Peyer's patch (tissue), 4 donors: ENCODE results near the gene LRRTM3.

Experiments used
- POLR2A ChIP-seq, 2 donors: fragments of 450-650 bp; IDR thresholded peaks; one replicate each; pipeline ENCODE4 v1.5.1; 2017; ENCODE audit warnings: antibody characterized with exemption in 2 of 2, mild to moderate bottlenecking in 2 of 2, moderate library complexity in 2 of 2
- TF ChIP-seq, protein P1 (sequence below), 6 experiments: fragments of 450-650 bp in 4 of 6; fragments of 200-600 bp in 2 of 6; sonication (generic) in 1 of 6; IDR thresholded peaks; one replicate each; pipeline ENCODE4 v1.5.1; 2017 to 2019; ENCODE audit warnings: antibody characterized with exemption in 6 of 6, mild to moderate bottlenecking in 3 of 6, moderate library complexity in 1 of 6

DNA sequence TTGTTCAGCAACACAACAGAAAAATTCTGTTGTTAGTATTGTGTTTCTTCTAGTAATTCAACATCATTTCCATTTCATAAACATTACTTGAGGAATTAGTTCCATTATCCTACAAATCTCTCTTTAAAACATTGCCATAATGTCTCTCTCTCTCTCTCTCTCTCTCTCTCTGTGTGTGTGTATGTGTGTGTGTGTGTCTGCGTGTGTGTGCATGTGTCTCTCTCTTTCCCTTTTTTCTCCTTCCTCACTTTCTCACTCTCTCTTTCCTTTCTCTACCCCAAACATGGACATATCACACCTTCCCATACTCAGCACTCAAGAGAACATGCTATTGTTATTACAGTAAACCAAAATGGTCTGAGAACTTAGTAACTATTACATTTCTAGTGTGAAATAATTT lies 16.6 kb downstream of the LRRTM3 start:
- no peak for TF ChIP-seq POLR2A (IDR thresholded peaks at IDR 0.05)
- TF ChIP-seq, protein P1, sequence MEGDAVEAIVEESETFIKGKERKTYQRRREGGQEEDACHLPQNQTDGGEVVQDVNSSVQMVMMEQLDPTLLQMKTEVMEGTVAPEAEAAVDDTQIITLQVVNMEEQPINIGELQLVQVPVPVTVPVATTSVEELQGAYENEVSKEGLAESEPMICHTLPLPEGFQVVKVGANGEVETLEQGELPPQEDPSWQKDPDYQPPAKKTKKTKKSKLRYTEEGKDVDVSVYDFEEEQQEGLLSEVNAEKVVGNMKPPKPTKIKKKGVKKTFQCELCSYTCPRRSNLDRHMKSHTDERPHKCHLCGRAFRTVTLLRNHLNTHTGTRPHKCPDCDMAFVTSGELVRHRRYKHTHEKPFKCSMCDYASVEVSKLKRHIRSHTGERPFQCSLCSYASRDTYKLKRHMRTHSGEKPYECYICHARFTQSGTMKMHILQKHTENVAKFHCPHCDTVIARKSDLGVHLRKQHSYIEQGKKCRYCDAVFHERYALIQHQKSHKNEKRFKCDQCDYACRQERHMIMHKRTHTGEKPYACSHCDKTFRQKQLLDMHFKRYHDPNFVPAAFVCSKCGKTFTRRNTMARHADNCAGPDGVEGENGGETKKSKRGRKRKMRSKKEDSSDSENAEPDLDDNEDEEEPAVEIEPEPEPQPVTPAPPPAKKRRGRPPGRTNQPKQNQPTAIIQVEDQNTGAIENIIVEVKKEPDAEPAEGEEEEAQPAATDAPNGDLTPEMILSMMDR (IDR thresholded peaks at IDR 0.05) = no peak
